Measurements from ENCODE around the gene IMMP2L.

GRCh38 chr7:111202321-111202720 lies 360.0 kb downstream of the IMMP2L start:
- no peak for TF ChIP-seq CTCF (IDR thresholded peaks at IDR 0.05)
- TF ChIP-seq EP300 (IDR thresholded peaks at IDR 0.05): no peak
